GM12878 (cell line): ENCODE results near the gene FGFR2. TPM values are rescaled to one million over a fixed set of nuclear protein-coding genes. Genes with fewer than 3 reads are reported as not detected.

Experiments
- ATAC-seq: fragments of 200-7000 bp; cut with Tn5 transposase; 3 replicates; pipeline ENCODE4 v1.9.1; 2020; ENCODE audit warnings: mild to moderate bottlenecking, moderate library complexity
- BruUV-seq: library from RNA; stranded (reverse); fragments of 400-500 nt; replicated peaks from 2 replicates; lab custom pipeline; 2021; lab: Mats Ljungman, UMichigan
- CTCF ChIA-PET: fragments of 300-600 bp; sonication (Branson Sonifier 250); formaldehyde crosslinking; extraction: SDS; loops from one replicate; lab custom pipeline; 2021; ENCODE audit warnings: inconsistent platforms; lab: Yijun Ruan, JAX
- POLR2A ChIA-PET: fragments of 350-600 bp; formaldehyde crosslinking; extraction: SDS; loops from one replicate; lab custom pipeline; 2021; ENCODE audit warnings: inconsistent platforms; lab: Charles Lee
- RAD21 ChIA-PET: fragments of 300-600 bp; sonication (Branson Sonifier 250); formaldehyde crosslinking; loops from one replicate; lab custom pipeline; 2023; ENCODE audit warnings: antibody characterized with exemption; ENCODE audit not compliant: unreplicated experiment; lab: Charles Lee
- SMC1A ChIA-PET: fragments of 300-600 bp; sonication (Branson Sonifier 250); formaldehyde crosslinking; loops from one replicate; lab custom pipeline; 2023; ENCODE audit not compliant: unreplicated experiment, uncharacterized antibody; lab: Charles Lee
- DNase-seq: peaks from one replicate; pipeline ENCODE4 v3.0.0-alpha.2; 2011; ENCODE audit warnings: low read depth, low spot score
- FAIRE-seq: peaks from 3 replicates; lab custom pipeline; 2011; peaks lifted over from hg19 to GRCh38; lab: Jason Lieb, UNC
- H2AFZ ChIP-seq: 2 replicates; pipeline ENCODE4 v1.6.0; 2011; ENCODE audit warnings: low read depth, low read length, control low read depth; ENCODE audit not compliant: control insufficient read depth
- H3K27ac ChIP-seq: 2 replicates; pipeline ENCODE4 v1.5.1; 2011; ENCODE audit warnings: control low read depth; ENCODE audit not compliant: control insufficient read depth, insufficient read depth
- H3K27me3 ChIP-seq, 2 experiments: replicated peaks in 1 of 2; 2 replicates each; pipeline versions ENCODE4 v1.6.0 to v1.6.1; 2011; ENCODE audit warnings: low read length in 1 of 2; ENCODE audit not compliant: control insufficient read depth in 2 of 2, insufficient read depth in 2 of 2
- H3K36me3 ChIP-seq, 2 experiments: 2 replicates each; pipeline ENCODE4 v1.5.1; 2011; ENCODE audit warnings: low read length in 1 of 2; ENCODE audit not compliant: control insufficient read depth in 2 of 2, insufficient read depth in 2 of 2
- H3K4me1 ChIP-seq: 2 replicates; pipeline ENCODE4 v1.6.1; 2011; ENCODE audit warnings: mild to moderate bottlenecking, low read length, moderate library complexity, mixed read lengths; ENCODE audit not compliant: control insufficient read depth, insufficient read depth
- H3K4me2 ChIP-seq: 2 replicates; pipeline ENCODE4 v1.6.0; 2011; ENCODE audit warnings: control low read depth; ENCODE audit not compliant: control insufficient read depth, insufficient read depth
- H3K4me3 ChIP-seq: fragments of 200-600 bp; sonication (generic); 2 replicates; pipeline ENCODE4 v1.5.1; 2016
- H3K79me2 ChIP-seq: 2 replicates; pipeline ENCODE4 v1.6.0; 2011; ENCODE audit warnings: low read length; ENCODE audit not compliant: control insufficient read depth, insufficient read depth
- H3K9ac ChIP-seq: 2 replicates; pipeline ENCODE4 v1.8.0; 2011; ENCODE audit warnings: low read length, control low read depth, mixed read lengths; ENCODE audit not compliant: control insufficient read depth, insufficient read depth
- H3K9me3 ChIP-seq: replicated peaks from 3 replicates; pipeline ENCODE4 v1.5.1; 2011; ENCODE audit warnings: mild to moderate bottlenecking, low read length; ENCODE audit not compliant: control insufficient read depth, insufficient read depth
- H4K20me1 ChIP-seq: 2 replicates; pipeline ENCODE4 v1.6.0; 2011; ENCODE audit not compliant: control insufficient read depth, insufficient read depth
- CBX3 ChIP-seq: fragments of 200-600 bp; sonication (generic); IDR thresholded peaks from 2 replicates; pipeline ENCODE4 v1.6.1; 2016; ENCODE audit warnings: low read depth, borderline replicate concordance
- CBX5 ChIP-seq: sonication (generic); IDR thresholded peaks from 2 replicates; pipeline ENCODE4 v1.6.1; 2016; ENCODE audit warnings: low read depth, moderate library complexity, mild to moderate bottlenecking, inconsistent platforms
- CHD2 ChIP-seq: IDR thresholded peaks from 2 replicates; pipeline ENCODE4 v1.6.1; 2011; ENCODE audit warnings: low read depth, low read length, improper control_type of control experiment, borderline replicate concordance
- IKZF2 ChIP-seq, 2 experiments: fragments of 450-650 bp; IDR thresholded peaks; 2 replicates each; pipeline ENCODE4 v1.6.1; 2017; ENCODE audit warnings: mild to moderate bottlenecking in 2 of 2, moderate library complexity in 2 of 2
- PAX5 ChIP-seq: IDR thresholded peaks from 2 replicates; pipeline ENCODE4 v1.6.1; 2011; ENCODE audit warnings: low read depth, low read length, borderline replicate concordance
- POLR2AphosphoS2 ChIP-seq: IDR thresholded peaks from 2 replicates; pipeline ENCODE4 v1.6.1; 2011; ENCODE audit warnings: low read depth, mild to moderate bottlenecking, low read length, improper control_type of control experiment, moderate library complexity
- RELA ChIP-seq: fragments of 450-650 bp; IDR thresholded peaks from 2 replicates; pipeline ENCODE4 v1.8.0; 2014; ENCODE audit warnings: borderline replicate concordance; ENCODE audit not compliant: partially characterized antibody
- SMAD5 ChIP-seq: IDR thresholded peaks from 2 replicates; pipeline ENCODE4 v1.6.1; 2016; ENCODE audit warnings: antibody characterized with exemption, low read depth
- SREBF1 ChIP-seq: IDR thresholded peaks from 2 replicates; pipeline ENCODE4 v1.6.1; 2012; ENCODE audit warnings: mild to moderate bottlenecking, low read length
- WGBS: methylation state at CpG from one replicate; pipeline ENCODE4 v1.1.6; 2016; ENCODE audit warnings: low lambda C conversion rate; ENCODE audit not compliant: insufficient replicate concordance, insufficient coverage; ENCODE audit errors: missing lambda C conversion rate; 5-methylcytosine and 5-hydroxymethylcytosine counted together
- in situ Hi-C: fragments of 300-500 bp; cut with MboI; formaldehyde crosslinking; loops from 9 replicates; pipeline ENCODE4 v1.14.3; 2018; ENCODE audit warnings: mixed read lengths
- intact Hi-C: fragments of 100-400 bp; cut with micrococcal nuclease; formaldehyde crosslinking; loops from one replicate; pipeline ENCODE4 v1.14.2; 2022; ENCODE audit not compliant: unreplicated experiment
- polyA plus RNA-seq, 11 experiments: library from polyadenylated mRNA; depleted of rRNA in 4 of 11; unstranded in 6 of 11; stranded (reverse) in 5 of 11; fragments of >200 nt; fragmentation: Nextera tagmentation in 4 of 11; fragmentation: Illumina TruSeq in 1 of 11; extraction: Ambion mirVana in 4 of 11; extraction: Trizol in 1 of 11; gene quantifications; 1 replicate in 1 of 11; 2 replicates in 10 of 11; pipeline versions ENCODE4 v1.2.1 to v1.2.3, GENCODE V29; 2011 to 2016; ENCODE audit warnings: inconsistent platforms in 2 of 11, missing spikeins in 2 of 11, low read depth in 1 of 11
- total RNA-seq, 4 experiments: library from RNA; depleted of rRNA in 3 of 4; stranded (reverse); fragments of >200 nt in 3 of 4; fragmentation: Illumina TruSeq in 1 of 4; extraction: Trizol in 1 of 4; gene quantifications; 2 replicates each; pipeline versions ENCODE4 v1.2.1 to v1.2.3, GENCODE V29; 2013 to 2021
- TF ChIP-seq, protein P1 (sequence below): IDR thresholded peaks from 2 replicates; pipeline ENCODE4 v1.6.1; 2011; ENCODE audit warnings: low read depth, low read length, improper control_type of control experiment, borderline replicate concordance

The FGFR2 gene
- total and polyA plus RNA-seq, 10 of the 15 experiments (the other 5 are each of a cell fraction or from before 2014, with no cell fraction given), result 0.04 to 0.15 TPM; not detected in 8

DNA sequence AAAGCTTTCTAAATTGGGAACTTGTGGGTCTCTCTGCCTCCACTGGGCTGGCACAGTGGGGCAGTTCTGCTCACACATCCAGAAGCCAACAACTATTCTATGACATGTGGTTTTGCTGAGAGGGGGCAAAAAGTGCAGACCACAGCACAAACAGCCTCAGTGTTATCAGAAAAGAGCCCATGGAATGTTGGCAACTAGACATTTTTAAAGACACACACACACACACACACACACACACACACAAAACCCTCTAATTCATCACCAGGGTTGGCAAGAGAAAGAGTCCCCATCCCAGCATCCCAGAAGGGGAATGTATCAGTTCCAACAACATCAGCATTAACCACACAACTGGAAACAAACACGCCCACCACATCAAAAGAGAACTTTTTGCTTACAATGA lies 117.1 kb downstream of the FGFR2 start (continued):
- TF ChIP-seq SMAD5 (no peak), IKZF2 (IDR thresholded peaks at IDR 0.05) (no peak), PAX5 (no peak)
- TF ChIP-seq, protein P1, sequence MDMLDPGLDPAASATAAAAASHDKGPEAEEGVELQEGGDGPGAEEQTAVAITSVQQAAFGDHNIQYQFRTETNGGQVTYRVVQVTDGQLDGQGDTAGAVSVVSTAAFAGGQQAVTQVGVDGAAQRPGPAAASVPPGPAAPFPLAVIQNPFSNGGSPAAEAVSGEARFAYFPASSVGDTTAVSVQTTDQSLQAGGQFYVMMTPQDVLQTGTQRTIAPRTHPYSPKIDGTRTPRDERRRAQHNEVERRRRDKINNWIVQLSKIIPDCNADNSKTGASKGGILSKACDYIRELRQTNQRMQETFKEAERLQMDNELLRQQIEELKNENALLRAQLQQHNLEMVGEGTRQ, result no peak
- TF ChIP-seq, all 136 proteins: peak for 0

DNA sequence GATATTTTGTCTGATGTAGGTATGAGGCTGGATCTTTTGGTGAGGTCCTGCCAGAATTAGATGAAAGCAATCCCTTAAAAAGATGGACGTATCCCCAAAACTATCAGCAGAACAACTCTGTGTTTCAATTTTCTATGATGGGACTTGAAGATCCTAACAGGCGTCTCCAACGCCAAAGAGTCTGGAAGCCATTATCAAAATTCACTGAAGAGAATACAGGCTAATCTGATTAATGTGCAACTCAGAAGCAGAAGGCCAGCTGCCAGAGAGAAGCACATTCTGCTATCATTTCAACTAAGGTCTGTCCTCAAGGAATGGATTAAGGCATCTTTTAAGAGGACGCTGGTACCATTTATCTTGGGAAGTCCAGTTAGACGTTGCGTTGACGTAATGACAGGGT lies 119.7 kb downstream of the FGFR2 start:
- H3K27me3 ChIP-seq, result no peaks in the 10 kb centered on the region
- no peak overlapping the region for H3K27ac ChIP-seq
- FAIRE-seq (no peak), DNase-seq (no peak), ATAC-seq (no peak)
- in situ Hi-C loops, result no loop called here
- SMC1A ChIA-PET, result no interaction called here
- TF ChIP-seq POLR2AphosphoS2, result no peak
- no peak for TF ChIP-seq CBX5
- TF ChIP-seq CHD2, result no peak
- no peak for TF ChIP-seq SREBF1
- TF ChIP-seq RELA, result no peak
- TF ChIP-seq CBX3, result no peak
- 59% methylated on average over 7 of the region's 7 CpGs for WGBS
- H2AFZ ChIP-seq, result no peak overlapping the region
- no peaks in the 10 kb centered on the region for H3K9me3 ChIP-seq
- RAD21 ChIA-PET, result no interaction called here
- POLR2A ChIA-PET, result interaction anchor here (0.6 kb wide), 1 partner anchor 62 kb away, joined by 3 read pairs; no protein-coding TSS in a partner anchor
- BruUV-seq, result no TSS peak
- H3K4me2 ChIP-seq, result no peak overlapping the region
- no peak overlapping the region for H3K4me3 ChIP-seq
- H4K20me1 ChIP-seq, result no peaks in the 10 kb centered on the region
- CTCF ChIA-PET, result no interaction called here
- intact Hi-C loops, result no loop called here
- no peaks in the 10 kb centered on the region for H3K4me1 ChIP-seq
- no peaks in the 10 kb centered on the region for H3K36me3 ChIP-seq
- no peak overlapping the region for H3K9ac ChIP-seq
- no peaks in the 10 kb centered on the region for H3K79me2 ChIP-seq
